GM21576 (cell line): ENCODE results near the gene CEACAM4.

Experiments
- ATAC-seq: cut with Tn5 transposase; IDR thresholded peaks from one replicate; pipeline ENCODE4 v1.9.1; 2021; ENCODE audit warnings: mild to moderate bottlenecking, moderate library complexity; ENCODE audit not compliant: unreplicated experiment

The CEACAM4 gene

DNA sequence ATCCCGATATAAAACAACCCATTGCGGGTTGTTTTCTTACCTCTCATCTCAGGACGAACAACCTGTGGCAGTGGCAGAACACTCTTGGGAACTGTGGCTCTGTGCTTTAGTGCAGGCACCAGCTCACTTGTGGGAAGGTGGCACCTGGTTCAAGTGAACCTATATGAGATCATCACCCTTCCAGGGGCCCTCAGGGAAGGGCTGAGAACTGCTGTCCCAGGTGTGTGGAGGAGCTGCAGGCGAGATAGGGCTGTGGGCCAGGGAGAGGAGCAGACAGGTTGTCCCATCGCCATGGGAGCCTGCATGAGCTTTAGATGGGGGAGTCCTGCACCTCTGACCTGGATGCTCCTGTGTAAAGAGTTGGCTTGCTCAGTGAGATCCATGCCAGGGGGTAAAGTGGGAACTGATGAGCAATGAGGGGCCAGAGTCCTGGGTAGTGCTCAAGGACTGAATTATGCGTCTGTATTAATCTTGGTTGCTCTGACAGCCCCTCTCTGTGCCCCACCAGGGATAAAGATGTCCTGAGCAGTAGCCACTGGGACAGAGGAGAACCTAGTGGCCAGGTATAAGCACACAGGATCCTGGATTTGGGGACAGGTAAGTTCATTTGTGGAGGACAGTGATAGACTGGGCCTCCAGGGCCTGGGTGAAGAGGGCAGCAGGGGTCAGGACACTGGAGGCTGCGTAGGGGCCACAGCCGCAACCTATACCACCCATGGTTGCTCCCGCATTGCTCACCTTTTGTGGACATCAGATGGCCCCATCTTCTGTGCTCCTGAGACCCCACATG, 8.7 kb downstream of the CEACAM4 start:
- ATAC-seq = no peak

DNA sequence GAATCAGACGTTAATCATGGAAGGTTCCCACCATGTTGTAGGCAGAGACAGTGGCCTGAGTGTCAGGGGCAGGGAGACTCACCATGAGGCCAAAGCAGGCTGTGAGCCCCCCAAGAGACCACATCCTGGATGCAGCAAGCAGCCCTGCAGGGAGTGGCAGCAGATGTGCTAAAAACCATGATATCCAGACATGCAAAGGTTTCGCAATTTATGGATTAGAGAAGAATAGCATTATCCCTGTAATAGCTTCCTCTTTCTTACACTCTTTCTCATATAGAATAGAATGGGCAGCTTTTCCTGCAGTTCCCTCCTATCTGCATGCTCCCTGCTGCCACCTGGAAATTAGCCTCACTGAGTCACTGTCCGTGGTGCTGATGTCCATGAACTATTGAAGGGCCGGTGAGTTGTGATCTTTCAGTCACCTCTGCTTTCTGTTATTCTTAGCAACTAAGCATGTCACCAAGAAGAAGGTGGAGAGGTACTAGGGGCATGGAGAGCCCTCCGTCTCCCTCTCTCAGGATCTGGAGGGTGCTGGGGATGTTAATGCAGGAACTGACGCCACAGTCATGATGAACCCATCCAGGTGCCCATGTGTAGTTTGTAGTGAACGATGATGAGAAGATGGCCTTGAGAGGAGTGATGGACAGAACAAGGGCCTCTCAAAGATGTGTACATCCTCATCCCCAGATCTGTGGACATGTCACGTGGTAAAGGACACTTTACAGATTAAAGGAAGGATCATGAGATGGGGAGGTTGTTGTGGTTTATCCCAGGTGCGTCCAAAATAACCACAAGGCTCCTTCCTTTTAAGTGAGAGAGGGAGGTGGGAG, 9.9 kb downstream of the CEACAM4 start:
- no peak for ATAC-seq

DNA sequence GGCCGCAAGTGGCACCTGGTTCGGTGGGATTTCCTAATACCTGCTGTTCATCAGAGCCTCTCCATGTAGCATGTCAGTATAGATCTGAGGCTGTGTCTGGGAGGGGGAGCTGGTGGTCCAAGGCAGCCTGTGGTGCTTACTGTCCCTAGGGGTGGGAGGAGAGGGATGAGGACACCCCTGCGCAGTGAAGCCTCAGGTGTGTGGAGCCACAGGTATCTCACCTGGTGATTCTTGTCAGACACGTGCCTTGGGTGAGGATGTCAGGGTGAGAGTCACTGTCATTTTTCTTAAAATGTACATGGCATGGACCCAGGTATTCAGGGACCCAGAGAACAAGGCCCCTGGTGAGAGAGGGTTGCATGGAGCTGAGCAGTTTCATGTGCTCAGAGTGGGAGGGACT, 11.7 kb downstream of the CEACAM4 start:
- no peak for ATAC-seq

DNA sequence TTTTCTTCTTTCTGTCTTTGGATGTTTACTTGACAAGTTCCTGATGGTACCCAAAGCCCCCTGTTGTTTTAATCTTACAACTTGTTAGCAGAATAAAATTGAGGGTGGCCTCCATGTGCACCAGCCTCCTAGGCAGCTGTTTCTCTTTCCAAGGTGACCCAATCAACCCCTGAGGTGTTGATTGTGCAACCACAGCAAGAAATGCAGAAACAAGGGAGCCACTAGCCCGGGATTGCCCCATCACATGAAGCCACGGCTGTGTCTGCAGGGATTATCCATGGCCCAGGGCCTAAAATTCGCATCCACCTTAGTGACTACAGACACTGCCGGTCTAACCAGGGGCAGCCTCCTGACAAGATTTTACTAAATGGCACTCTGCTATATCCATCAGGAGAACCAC, 14.4 kb downstream of the CEACAM4 start:
- no peak for ATAC-seq

DNA sequence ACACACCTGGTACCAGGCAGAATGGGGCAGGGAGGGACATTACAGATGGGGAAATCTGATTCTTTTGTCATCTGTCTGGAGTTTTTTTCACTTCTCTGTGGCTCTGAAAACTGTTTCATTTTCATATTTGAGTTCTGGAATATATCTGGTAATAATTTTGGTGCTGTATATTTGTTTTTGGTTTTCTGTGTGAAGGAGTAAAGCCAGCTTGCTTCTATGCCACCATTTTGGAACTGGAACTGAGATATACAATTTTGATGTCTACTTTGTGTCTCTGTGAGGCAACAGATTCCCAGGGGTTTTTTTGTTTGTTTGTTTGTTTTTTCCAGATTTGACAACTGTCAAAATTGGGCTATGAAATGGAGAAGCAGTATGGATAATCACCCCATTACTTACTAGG, 16.1 kb downstream of the CEACAM4 start:
- ATAC-seq = no peak

DNA sequence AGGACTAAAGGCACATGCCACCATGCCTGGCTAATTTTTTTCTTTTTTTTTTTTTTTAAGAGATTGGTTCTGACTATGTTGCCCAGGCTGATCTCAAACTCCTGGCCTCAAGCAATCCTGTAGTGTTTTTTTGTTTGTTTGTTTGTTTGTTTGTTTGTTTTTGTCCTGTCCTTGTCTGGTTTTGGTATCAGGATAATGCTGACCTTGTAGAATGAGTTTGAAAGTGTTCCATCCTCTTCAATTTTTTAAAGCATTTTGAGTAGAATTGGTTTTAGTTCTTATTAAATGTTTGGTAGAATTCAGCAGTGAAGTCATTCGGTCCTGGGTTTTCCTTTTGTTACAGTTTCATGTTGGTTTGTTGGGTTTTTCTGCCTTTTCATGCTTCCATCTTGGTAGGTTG, 19.2 kb downstream of the CEACAM4 start:
- no peak for ATAC-seq

DNA sequence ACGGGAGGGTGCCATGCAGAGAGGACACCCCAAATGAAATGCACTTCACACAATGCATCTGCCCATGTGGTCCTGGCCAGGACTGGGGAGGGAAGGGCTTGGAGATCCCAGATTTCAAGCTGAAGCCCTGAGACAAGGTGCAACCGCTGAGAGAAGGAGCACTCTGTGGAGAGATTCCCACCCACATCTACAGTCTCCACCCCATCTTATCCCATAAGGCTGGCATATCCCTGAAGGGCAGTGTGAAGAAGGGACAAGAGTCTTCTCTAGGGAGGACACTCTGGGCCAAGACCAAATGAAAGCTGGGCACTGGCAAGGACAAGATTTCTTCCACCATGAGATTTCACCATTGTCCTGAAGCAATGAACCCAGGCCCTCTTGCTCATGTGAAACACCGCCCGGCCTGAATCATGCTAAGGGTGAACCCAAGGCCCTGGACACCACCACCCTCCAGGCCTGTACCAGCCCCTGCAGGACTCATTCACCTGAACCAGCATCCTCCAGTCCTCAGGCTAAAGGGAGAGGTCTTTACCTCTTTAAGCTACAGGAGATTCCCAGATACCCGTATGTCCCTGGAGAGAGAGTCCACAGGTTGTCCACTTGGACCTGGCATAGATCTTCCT, 20.5 kb downstream of the CEACAM4 start:
- ATAC-seq = no peak

DNA sequence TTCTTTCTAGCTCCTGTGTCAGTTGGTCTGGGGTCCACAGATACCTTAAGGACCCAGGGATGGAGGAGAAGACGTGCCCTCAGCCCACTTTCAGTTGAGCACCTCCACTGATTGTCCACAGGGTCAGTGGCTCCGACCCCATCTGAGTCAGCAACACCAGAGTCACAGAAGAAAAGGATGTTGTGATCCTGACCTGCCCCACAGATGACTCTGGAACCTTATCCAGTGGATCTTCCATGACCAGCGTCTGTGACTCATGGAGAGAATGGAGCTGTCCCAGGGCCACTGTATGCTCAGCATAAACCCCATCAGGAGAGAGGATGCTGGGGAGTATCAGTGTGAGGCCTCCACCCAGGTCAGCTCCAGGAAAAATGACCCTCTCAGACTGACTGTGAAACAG, 22.0 kb downstream of the CEACAM4 start:
- ATAC-seq = no peak

DNA sequence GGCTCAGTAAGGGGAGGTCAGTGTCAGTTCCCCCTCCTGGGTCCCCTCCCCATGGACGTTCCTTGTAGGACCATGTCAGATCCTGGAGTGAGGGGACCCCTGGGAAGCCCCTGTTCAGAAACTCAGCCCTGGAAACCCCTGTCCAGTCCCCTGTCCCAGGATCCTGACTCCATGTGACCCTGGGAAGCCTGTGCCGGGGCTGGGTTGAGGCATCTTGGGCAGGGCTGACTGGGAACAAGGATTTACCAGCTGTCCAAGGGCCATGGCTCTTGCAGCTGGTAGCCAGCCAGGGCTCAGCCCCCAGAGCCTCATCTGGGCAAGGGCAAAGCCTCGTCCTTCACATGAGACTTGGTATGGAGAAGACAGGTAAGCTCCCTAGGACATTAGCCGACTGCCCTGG, 25.1 kb downstream of the CEACAM4 start:
- no peak for ATAC-seq

DNA sequence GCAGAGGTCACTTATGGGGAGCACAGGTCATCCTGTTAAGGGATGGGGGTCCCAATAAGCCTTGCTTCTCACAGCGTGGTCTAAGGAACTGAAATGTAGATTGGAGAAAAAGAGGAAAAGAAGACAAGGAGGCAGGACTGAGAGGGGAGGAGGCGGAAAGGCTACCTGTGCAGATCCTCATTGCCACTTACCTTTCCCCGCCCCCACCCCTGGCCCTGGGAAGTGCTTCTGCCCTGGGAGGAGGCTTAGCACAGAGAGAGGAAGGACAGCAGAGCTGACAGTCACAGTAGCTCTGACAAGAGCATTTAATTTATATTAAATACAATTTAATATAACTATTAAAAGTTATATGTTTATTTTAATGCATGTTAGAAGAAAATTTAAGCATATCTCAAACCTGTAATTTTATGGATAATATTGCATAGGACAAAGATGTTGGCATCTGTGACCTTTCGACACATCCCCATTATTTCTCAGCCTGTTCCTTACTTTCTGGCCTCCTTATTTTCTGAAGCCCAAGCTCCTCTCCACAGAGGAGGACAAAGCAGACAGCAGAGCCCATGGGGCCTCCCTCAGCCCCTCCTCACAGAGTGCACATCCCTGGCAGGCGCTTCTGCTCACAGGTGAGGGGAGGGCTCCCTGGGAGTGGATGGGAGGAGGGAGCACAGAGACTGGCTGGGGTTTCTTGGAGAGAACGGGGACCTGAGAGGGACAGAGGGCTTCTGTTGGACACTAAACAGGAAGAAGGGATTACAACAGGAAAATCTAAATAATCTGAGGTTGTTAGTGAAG, 27.5 kb downstream of the CEACAM4 start:
- no peak for ATAC-seq

DNA sequence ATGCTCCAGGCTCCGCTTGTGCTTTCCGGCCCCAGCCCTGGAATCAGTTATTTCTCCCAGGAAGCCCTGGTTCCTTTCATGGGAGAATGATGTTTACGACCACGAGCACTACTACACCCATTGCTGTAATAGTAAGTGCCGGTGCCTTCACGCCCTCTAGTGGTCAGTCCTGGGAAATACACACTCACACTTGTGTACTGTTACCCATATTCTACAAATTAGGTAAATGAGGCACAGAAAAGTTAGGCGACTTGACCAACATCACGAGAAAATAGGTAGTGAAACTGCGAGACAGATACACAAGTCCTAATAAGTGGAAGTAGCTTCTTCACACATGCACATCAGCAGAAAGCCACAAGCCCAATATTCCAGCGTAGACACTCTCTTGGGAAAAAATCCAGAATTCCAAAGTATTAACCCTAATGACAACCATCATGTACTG, 29.3 kb downstream of the CEACAM4 start:
- ATAC-seq = no peak

DNA sequence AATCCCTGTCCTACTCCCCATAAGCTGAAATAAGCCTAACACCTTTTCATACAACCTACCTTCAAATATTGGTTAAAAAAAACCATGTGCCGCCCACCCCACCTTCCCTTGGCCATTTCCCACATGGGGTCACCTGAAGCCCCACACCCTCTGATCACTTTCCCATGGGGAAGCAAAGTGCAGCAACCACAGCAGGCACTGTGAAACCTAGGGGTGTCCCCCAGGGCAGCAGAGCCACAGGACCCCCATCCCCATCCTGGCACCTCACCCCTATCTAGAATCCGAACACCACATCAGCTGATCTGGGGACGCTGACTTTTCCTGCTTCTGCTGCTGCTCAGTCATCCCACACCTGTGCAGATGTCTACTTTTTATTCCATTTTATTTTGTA, 31.0 kb downstream of the CEACAM4 start:
- no peak for ATAC-seq

DNA sequence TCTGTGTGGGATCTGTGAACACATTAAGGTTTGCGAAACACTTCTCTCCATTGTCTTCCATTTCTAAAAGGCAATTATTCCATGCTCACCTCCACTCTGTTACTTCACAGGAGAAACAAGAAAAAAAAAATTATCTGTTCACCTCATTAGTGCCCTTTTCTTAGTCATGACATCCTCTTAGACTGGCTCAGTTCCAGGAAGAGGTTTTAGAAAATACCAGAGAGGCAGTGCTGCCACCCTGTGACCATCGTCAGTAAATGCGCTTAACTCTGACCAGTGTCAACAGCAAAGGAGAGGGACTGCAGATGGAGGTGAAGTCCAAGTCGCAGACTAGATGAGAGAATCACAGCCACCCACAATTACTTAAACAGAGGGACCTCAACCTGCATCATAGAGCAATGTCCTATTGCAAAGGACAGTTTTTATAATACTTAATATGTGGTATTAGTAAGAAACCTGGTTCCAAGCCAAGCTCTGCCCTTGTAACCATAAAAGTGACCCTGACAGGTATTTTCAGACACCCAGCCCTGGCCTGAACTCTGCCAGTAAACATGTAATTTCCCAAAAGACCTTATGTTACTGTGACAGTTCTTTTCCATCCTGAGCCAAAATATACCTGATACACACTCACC, 31.5 kb downstream of the CEACAM4 start:
- ATAC-seq = peak; percentile 60

DNA sequence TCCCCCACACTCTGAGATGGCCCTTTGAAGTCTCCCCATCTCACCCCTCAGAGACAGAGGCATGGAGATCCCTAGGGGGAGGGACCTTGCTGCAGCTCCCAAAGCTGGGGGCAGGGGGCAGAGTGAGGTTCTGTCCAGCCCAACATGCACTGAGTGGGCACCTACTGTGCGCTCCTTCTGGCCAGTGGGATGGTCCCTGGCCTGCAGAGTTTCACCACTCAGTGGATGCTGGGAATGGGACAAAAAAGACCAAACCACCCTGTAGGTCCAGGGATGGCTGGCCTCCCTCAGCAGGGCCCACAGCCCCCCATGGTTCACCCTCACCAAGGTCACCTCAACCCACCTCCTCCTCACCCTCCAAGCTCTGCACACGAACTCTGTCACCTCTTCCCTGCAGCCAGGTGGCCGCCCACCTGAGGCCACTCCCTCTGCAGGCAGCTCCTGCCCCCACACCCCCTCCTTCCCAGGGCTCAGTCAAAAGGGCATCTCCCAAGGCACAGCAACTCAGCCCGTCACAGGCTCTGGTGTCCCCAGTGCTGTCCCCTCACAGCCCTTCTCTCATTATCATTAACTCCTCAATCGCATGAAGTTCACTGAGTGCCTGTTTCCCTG, 34.8 kb downstream of the CEACAM4 start:
- ATAC-seq = no peak

DNA sequence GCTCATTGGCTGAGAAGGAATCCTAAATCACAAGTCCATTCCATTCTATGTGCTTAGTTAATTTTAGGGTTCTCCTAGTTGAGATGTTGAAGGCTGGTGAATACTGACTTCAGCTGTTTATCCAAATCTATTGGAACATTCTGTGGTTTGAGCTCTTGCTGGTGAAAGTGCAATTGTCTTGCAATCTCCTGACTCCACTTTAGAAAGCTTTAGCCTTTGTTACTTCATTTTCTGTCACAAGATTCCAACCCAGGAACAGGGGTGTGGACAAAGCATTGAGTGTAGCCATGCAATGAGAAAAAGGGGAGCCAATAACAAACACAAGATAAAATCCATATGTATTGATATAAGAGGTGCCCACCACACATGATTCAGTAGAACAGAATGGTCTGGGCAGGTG, 35.9 kb downstream of the CEACAM4 start:
- no peak for ATAC-seq

DNA sequence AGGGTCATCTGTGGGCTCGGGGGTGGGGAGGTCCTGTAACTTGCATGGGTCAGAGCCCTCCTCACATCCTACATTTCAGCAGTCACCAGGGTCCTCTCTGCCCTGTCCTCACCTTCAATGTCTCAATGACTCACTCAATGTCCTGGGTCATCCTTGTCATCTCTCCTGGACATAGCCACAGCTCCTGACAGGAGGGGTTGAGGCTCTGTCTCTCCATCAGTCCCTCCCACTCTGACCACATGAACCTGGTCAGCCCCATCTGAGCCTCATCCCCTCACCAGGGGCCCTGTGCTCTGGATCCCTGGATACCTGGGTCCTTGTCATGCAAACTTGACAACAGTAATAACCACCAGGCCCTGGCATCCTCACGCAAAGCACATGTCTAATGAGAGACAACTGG, 37.5 kb downstream of the CEACAM4 start:
- no peak for ATAC-seq

DNA sequence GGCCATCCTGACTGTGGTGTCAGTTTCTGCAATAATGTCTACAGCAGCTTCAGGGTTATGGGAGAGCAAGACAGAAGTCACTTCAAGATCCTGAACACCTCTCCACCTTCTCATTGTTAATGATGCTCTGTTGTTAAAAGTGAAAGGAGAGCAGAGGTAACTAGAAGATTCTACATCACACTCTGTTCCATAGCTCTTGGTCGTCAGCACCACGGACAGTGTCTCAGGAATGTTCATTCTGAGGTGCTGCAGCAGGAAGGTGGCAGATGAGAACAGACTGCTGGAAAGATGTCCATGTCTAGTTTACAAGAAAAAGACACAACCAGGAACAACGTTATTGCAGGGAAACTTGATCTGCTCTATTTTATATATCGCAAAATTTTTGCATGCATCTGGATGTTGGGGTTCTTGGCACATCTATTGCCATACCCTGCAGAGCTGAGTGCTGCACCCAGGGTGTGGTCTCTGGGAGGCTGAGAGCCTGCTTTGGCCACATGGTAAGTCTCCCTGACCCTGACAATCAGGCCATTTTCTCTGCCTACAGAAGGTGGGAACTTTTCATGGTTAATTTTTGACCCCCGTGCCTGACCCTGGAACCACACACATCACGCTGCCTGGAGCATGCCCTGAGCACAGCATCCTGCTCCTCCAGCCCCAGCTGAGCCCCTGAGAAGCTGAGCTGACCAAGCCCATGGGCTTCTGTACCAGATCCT, 38.2 kb downstream of the CEACAM4 start:
- no peak for ATAC-seq

DNA sequence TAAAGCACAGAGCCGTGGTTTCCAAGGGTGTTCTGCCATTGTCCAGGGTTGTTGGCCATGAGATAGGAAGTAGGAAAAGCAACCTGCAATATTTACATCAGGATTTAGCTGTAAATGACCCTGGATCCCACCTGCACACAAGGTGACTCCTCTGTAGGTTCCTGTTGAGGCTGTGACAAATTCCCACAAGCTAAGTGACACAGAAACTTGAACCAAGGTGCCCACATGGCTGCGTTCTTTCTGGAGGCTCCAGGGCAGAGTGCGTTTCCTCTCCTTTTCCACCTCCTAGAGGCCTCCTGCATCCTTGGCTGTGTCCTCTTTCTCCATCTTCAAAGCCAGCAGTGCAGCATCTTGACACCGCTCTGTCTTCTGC, 39.0 kb downstream of the CEACAM4 start:
- ATAC-seq = no peak

DNA sequence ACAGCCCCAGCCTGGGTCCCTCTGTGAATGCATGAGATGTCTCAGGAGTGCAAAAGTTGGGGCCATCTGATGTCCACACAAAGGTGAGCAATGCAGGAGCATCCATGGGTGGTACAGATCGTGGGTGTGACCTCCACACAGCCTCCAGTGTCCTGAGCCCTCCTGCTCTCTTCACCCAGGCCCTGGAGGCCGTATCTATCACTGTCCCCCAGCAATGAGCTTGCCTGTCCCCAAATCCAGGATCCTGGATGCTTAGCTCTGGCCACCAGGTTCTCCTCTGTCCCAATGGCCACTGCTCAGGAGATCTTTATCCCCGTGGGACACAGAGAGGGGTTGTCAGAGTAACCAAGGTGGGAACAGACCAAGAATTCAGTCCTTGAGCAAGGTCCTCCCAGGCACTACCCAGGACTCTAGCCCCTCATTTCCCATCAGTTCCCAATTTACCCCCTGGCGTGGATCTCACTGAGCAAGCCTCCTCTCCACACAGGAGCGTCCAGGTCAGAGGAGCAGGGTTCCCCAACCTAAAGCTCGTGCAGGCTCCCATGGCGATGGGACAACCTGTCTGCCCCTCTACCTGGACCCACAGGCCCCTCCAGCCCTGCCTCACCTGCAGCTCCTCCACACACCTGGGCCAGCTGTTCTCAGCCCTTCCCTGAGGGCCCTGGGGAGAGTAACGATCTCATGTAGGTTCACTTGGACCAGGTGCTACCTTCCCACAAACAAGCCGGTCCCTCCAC, 39.6 kb downstream of the CEACAM4 start:
- no peak for ATAC-seq
